Measurements from ENCODE around the gene SNX2.

Gene SNX2

GRCh38 chr5:122780296-122780695 lies 5.4 kb downstream of the SNX2 start:
- no peak for TF ChIP-seq CTCF (IDR thresholded peaks at IDR 0.05; ENCODE audit: low read depth, low read length, missing control alignments)
- DNase-seq (ENCODE audit: low read depth) = no peak
- no peak overlapping the region for H3K4me3 ChIP-seq (ENCODE audit: low read depth, low read length)

GRCh38 chr5:122781465-122781864 lies 6.6 kb downstream of the SNX2 start:
- TF ChIP-seq CTCF (IDR thresholded peaks at IDR 0.05; ENCODE audit: low read depth, low read length, missing control alignments) = no peak
- DNase-seq (ENCODE audit: low read depth) = no peak
- no peak overlapping the region for H3K4me3 ChIP-seq (ENCODE audit: low read depth, low read length)

GRCh38 chr5:122785294-122785693 lies 10.4 kb downstream of the SNX2 start:
- H3K4me3 ChIP-seq (ENCODE audit: low read depth, low read length) = no peak overlapping the region
- no peak for DNase-seq (ENCODE audit: low read depth)
- no peak for TF ChIP-seq CTCF (IDR thresholded peaks at IDR 0.05; ENCODE audit: low read depth, low read length, missing control alignments)

GRCh38 chr5:122788371-122788770 lies 13.5 kb downstream of the SNX2 start:
- no peak overlapping the region for H3K4me3 ChIP-seq (ENCODE audit: low read depth, low read length)
- no peak for DNase-seq (ENCODE audit: low read depth)
- no peak for TF ChIP-seq CTCF (IDR thresholded peaks at IDR 0.05; ENCODE audit: low read depth, low read length, missing control alignments)

- no peak for TF ChIP-seq CTCF (IDR thresholded peaks at IDR 0.05; ENCODE audit: low read depth, low read length, missing control alignments)
- H3K4me3 ChIP-seq (ENCODE audit: low read depth, low read length) = no peak overlapping the region
- DNase-seq (ENCODE audit: low read depth) = no peak
These were observed 14.1 kb downstream of the SNX2 start for GRCh38 chr5:122788996-122789395.

- DNase-seq (ENCODE audit: low read depth) = no peak
- no peak overlapping the region for H3K4me3 ChIP-seq (ENCODE audit: low read depth, low read length)
- TF ChIP-seq CTCF (IDR thresholded peaks at IDR 0.05; ENCODE audit: low read depth, low read length, missing control alignments) = no peak
These were observed 14.7 kb downstream of the SNX2 start for GRCh38 chr5:122789461-122790171.
